Measurements from ENCODE around the gene MACF1. TPM values are rescaled to one million over a fixed set of nuclear protein-coding genes. Genes with fewer than 3 reads are reported as not detected.
"Not testable (repeated sequence)": the region's sequence is repeated elsewhere in the genome, so short reads cannot be mapped to it uniquely, and the experiment has no call there.

Gene MACF1
- total RNA-seq, 4 donors from 2014 or later: 82.1 to 247 (median 154) TPM

- 0% methylated on average over 1 of the region's 112 CpGs; no CpG with 5 or more reads in 1 of the 2 donors for WGBS, 2 donors
- Histone ChIP-seq H3K4me1 (peaks cover 4 to 27% (median 15%) of the 10 kb centered on the region in 3 donors), H3K36me3 (peaks cover 0 to 17% (median 0%) of the 10 kb centered on the region in 3 donors), H3K4me3 (peak within 1 kb of the TSS; percentile 35 to 68 (median 44)), H3K27ac (peak within 1 kb of the TSS in 1 of 4 donors; percentile 40), H3K27me3 (peaks cover 0 to 54% (median 0%) of the 10 kb centered on the region in 4 donors), H3K9me3 (no peaks in the 10 kb centered on the region)
- intact Hi-C loops (cut with DNase I): no loop called here
- DNase-seq: no peak
- TF ChIP-seq CTCF (IDR thresholded peaks at IDR 0.05) (no peak), POLR2A (IDR thresholded peaks at IDR 0.05) (no peak)
Measured at GRCh38 chr1:39491146-39491921, 286.8 kb downstream of the MACF1 start, which contains the start of gene BMP8A. Gene BMP8A, plus strand, starts transcription at chr1:39491636. Its CDS starts 356 bp downstream, at chr1:39491992.

GRCh38 chr1:39492118-39493042 lies 287.9 kb downstream of the MACF1 start:
- DNase-seq; H3K27ac ChIP-seq; H3K36me3 ChIP-seq; H3K9me3 ChIP-seq; intact Hi-C loops (cut with DNase I): not testable (repeated sequence)
- 42 to 72% methylated on average over 8 to 13 of the region's 67 CpGs for WGBS, 2 donors
- Histone ChIP-seq H3K4me1 (peaks cover 4 to 27% (median 15%) of the 10 kb centered on the region in 3 donors), H3K4me3 (peak overlapping the region in 2 of 4 donors; percentile 52 to 68), H3K27me3 (peaks cover 0 to 64% (median 0%) of the 10 kb centered on the region in 4 donors)

- 85 to 92% methylated on average over 2 to 4 of the region's 13 CpGs for WGBS, 2 donors
- H3K4me3 ChIP-seq; H3K36me3 ChIP-seq; H3K9me3 ChIP-seq; DNase-seq; H3K27ac ChIP-seq; intact Hi-C loops (cut with DNase I): not testable (repeated sequence)
- peaks cover 4 to 27% (median 15%) of the 10 kb centered on the region in 3 donors for H3K4me1 ChIP-seq
- peaks cover 0 to 67% (median 0%) of the 10 kb centered on the region in 4 donors for H3K27me3 ChIP-seq
Measured at GRCh38 chr1:39493043-39493810, 288.7 kb downstream of the MACF1 start.

GRCh38 chr1:39494671-39495410 lies 290.3 kb downstream of the MACF1 start:
- peaks cover 4 to 22% (median 15%) of the 10 kb centered on the region in 3 donors for H3K4me1 ChIP-seq
- WGBS, 2 donors: 83 to 89% methylated on average over 1 to 3 of the region's 14 CpGs
- H3K27ac ChIP-seq: no peak overlapping the region
- intact Hi-C loops (cut with DNase I): no loop called here
- peaks cover 0 to 63% (median 0%) of the 10 kb centered on the region in 4 donors for H3K27me3 ChIP-seq
- H3K9me3 ChIP-seq: no peaks in the 10 kb centered on the region
- DNase-seq: no peak
- no peak for TF ChIP-seq CTCF (IDR thresholded peaks at IDR 0.05)
- no peak for TF ChIP-seq POLR2A (IDR thresholded peaks at IDR 0.05)
- no peak overlapping the region for H3K4me3 ChIP-seq
- H3K36me3 ChIP-seq: no peaks in the 10 kb centered on the region

GRCh38 chr1:39496520-39496919 lies 292.0 kb downstream of the MACF1 start:
- H3K9me3 ChIP-seq; DNase-seq; H3K36me3 ChIP-seq; intact Hi-C loops (cut with DNase I); H3K4me3 ChIP-seq; H3K27ac ChIP-seq: not testable (repeated sequence)
- H3K27me3 ChIP-seq: peaks cover 0 to 50% (median 0%) of the 10 kb centered on the region in 4 donors
- 92 to 95% methylated on average over 5 of the region's 5 CpGs for WGBS, 2 donors
- H3K4me1 ChIP-seq: peaks cover 0 to 27% (median 5%) of the 10 kb centered on the region in 3 donors
